HCT116 (cell line): ENCODE measurements around the gene WWP2. TPM values are rescaled to one million over a fixed set of nuclear protein-coding genes. Genes with fewer than 3 reads are reported as not detected.

Source experiments
- ATAC-seq: fragments of 200-7000 bp; cut with Tn5 transposase; 2 replicates; pipeline ENCODE4 v1.9.1; 2020; ENCODE audit warnings: mild to moderate bottlenecking, moderate library complexity
- BruUV-seq: library from RNA; stranded (reverse); fragments of 400-500 nt; replicated peaks from 2 replicates; lab custom pipeline; 2021; lab: Mats Ljungman, UMichigan
- CTCF ChIA-PET: fragments of 300-600 bp; sonication (Branson Sonifier 250); formaldehyde crosslinking; loops from one replicate; lab custom pipeline; 2021; ENCODE audit warnings: antibody characterized with exemption; lab: Charles Lee
- POLR2A ChIA-PET: fragments of 300-600, 350-600 bp; sonication (Branson Sonifier 250); formaldehyde crosslinking; loops from one replicate; lab custom pipeline; 2021; ENCODE audit warnings: antibody characterized with exemption; lab: Charles Lee
- RAD21 ChIA-PET, 2 experiments: fragments of 300-600 bp; sonication (Branson Sonifier 250); formaldehyde crosslinking; loops; one replicate each; lab custom pipeline; 2023; ENCODE audit warnings: low total read pairs in 2 of 2; ENCODE audit not compliant: uncharacterized antibody in 2 of 2, unreplicated experiment in 2 of 2, low non-redundant PET in 1 of 2; lab: Charles Lee
- DNase-seq: peaks from one replicate; pipeline ENCODE4 v3.0.0-alpha.2; 2010; ENCODE audit warnings: low read depth, low spot score
- H2AFZ ChIP-seq: fragments of 200-600 bp; shearing (Covaris generic), sonication (generic); 2 replicates; pipeline ENCODE4 v1.6.1; 2017; ENCODE audit warnings: low read depth, mixed run types, mixed read lengths, antibody characterized with exemption, low read length; ENCODE audit not compliant: poor library complexity, severe bottlenecking
- H3K27ac ChIP-seq: 2 replicates; pipeline ENCODE4 v1.5.1; 2012; ENCODE audit warnings: low read depth, low read length
- H3K27me3 ChIP-seq: fragments of 200-600 bp; sonication (generic); 2 replicates; pipeline ENCODE4 v1.6.1; 2016; ENCODE audit warnings: mixed run types, low read length, mixed read lengths; ENCODE audit not compliant: insufficient read depth
- H3K36me3 ChIP-seq, 2 experiments: fragments of 200-500 bp in 1 of 2; fragments of 200-600 bp in 1 of 2; sonication (Bioruptor generic) in 1 of 2; sonication (generic) in 1 of 2; 2 replicates each; pipeline versions ENCODE4 v1.5.1 to v1.6.1; 2014 to 2016; ENCODE audit warnings: low read length in 2 of 2, inconsistent platforms in 1 of 2, mixed read lengths in 1 of 2, mixed run types in 1 of 2; ENCODE audit not compliant: insufficient read depth in 2 of 2, control insufficient read depth in 1 of 2
- H3K4me1 ChIP-seq, 2 experiments: fragments of 200-600 bp in 1 of 2; sonication (generic) in 1 of 2; 2 replicates each; pipeline versions ENCODE4 v1.5.1 to v1.6.1; 2012 to 2017; ENCODE audit warnings: low read length in 2 of 2, inconsistent platforms in 1 of 2, mild to moderate bottlenecking in 1 of 2, mixed read lengths in 1 of 2, mixed run types in 1 of 2, moderate library complexity in 1 of 2; ENCODE audit not compliant: insufficient read depth in 2 of 2, control insufficient read depth in 1 of 2
- H3K4me2 ChIP-seq: fragments of 200-600 bp; sonication (generic); 2 replicates; pipeline ENCODE4 v1.6.1; 2017; ENCODE audit warnings: mixed run types, low read length, mixed read lengths
- H3K4me3 ChIP-seq, 2 experiments: fragments of 200-600 bp in 1 of 2; sonication (generic) in 1 of 2; replicated peaks in 1 of 2; 2 replicates each; pipeline ENCODE4 v1.5.1; 2011 to 2016; ENCODE audit warnings: low read length in 2 of 2, control low read depth in 1 of 2, low read depth in 1 of 2, mild to moderate bottlenecking in 1 of 2, mixed read lengths in 1 of 2, mixed run types in 1 of 2
- H3K79me2 ChIP-seq: fragments of 200-600 bp; sonication (generic); 2 replicates; pipeline ENCODE4 v1.6.1; 2017; ENCODE audit warnings: mild to moderate bottlenecking, mixed run types, low read length, moderate library complexity, mixed read lengths; ENCODE audit not compliant: insufficient read depth
- H3K9ac ChIP-seq: fragments of 200-600 bp; sonication (generic); 2 replicates; pipeline ENCODE4 v1.6.1; 2016; ENCODE audit warnings: low read length, mixed read lengths
- H3K9me2 ChIP-seq: fragments of 200-600 bp; sonication (generic), shearing (Covaris generic); 2 replicates; pipeline ENCODE4 v1.6.1; 2017; ENCODE audit warnings: mixed run types, mild to moderate bottlenecking, moderate library complexity; ENCODE audit not compliant: insufficient read depth
- H3K9me3 ChIP-seq, 2 experiments: fragments of 200-500 bp in 1 of 2; fragments of 200-600 bp in 1 of 2; sonication (Bioruptor generic) in 1 of 2; sonication (generic) in 1 of 2; 2 replicates each; pipeline ENCODE4 v1.6.1; 2014 to 2017; ENCODE audit warnings: low read length in 2 of 2, mixed read lengths in 2 of 2, inconsistent platforms in 1 of 2, low read depth in 1 of 2, mild to moderate bottlenecking in 1 of 2, mixed run types in 1 of 2, moderate library complexity in 1 of 2; ENCODE audit not compliant: control insufficient read depth in 1 of 2, insufficient read depth in 1 of 2
- H4K20me1 ChIP-seq: fragments of 200-600 bp; sonication (generic), shearing (Covaris generic); 2 replicates; pipeline ENCODE4 v1.6.1; 2017; ENCODE audit warnings: mixed run types, mild to moderate bottlenecking, moderate library complexity; ENCODE audit not compliant: insufficient read depth
- CBX3 ChIP-seq: IDR thresholded peaks from 2 replicates; pipeline ENCODE4 v1.6.1; 2012; ENCODE audit warnings: low read depth
- CEBPB ChIP-seq: IDR thresholded peaks from 2 replicates; pipeline ENCODE4 v1.6.1; 2012; ENCODE audit warnings: low read depth
- EGR1 ChIP-seq: IDR thresholded peaks from 2 replicates; pipeline ENCODE4 v1.6.1; 2012; ENCODE audit warnings: low read depth
- ELF1 ChIP-seq: IDR thresholded peaks from 2 replicates; pipeline ENCODE4 v1.6.1; 2012; ENCODE audit warnings: low read depth, borderline replicate concordance
- EZH2 ChIP-seq: fragments of 200-600 bp; sonication (generic); IDR thresholded peaks from 2 replicates; pipeline ENCODE4 v1.6.1; 2017; ENCODE audit warnings: antibody characterized with exemption, mixed run types
- EZH2phosphoT487 ChIP-seq: fragments of 200-600 bp; IDR thresholded peaks from 2 replicates; pipeline ENCODE4 v1.6.1; 2018; ENCODE audit warnings: antibody characterized with exemption, borderline replicate concordance
- FOSL1 ChIP-seq: IDR thresholded peaks from 2 replicates; pipeline ENCODE4 v1.6.1; 2012; ENCODE audit warnings: low read depth
- JUND ChIP-seq: IDR thresholded peaks from 2 replicates; pipeline ENCODE4 v1.6.1; 2012
- MAX ChIP-seq: IDR thresholded peaks from 2 replicates; pipeline ENCODE4 v1.6.1; 2012
- POLR2A ChIP-seq: IDR thresholded peaks from 2 replicates; pipeline ENCODE4 v1.7.0; 2011; ENCODE audit warnings: borderline replicate concordance; ENCODE audit not compliant: insufficient read depth, insufficient read length; ENCODE audit errors: extremely low read depth
- POLR2AphosphoS5 ChIP-seq: IDR thresholded peaks from 2 replicates; pipeline ENCODE4 v1.6.1; 2011; ENCODE audit warnings: mild to moderate bottlenecking, low read depth, low read length, moderate library complexity
- RAD21 ChIP-seq: IDR thresholded peaks from 2 replicates; pipeline ENCODE4 v1.6.1; 2012; ENCODE audit warnings: low read depth, mild to moderate bottlenecking
- SIN3A ChIP-seq: IDR thresholded peaks from 2 replicates; pipeline ENCODE4 v1.6.1; 2012; ENCODE audit warnings: low read depth
- SP1 ChIP-seq: IDR thresholded peaks from 2 replicates; pipeline ENCODE4 v1.6.1; 2012; ENCODE audit warnings: low read depth
- SRF ChIP-seq: IDR thresholded peaks from 2 replicates; pipeline ENCODE4 v1.6.1; 2012; ENCODE audit warnings: low read depth
- TCF7L2 ChIP-seq: IDR thresholded peaks from 2 replicates; pipeline ENCODE4 v1.7.0; 2011; ENCODE audit warnings: borderline replicate concordance, inconsistent platforms; ENCODE audit not compliant: insufficient read depth, insufficient read length; ENCODE audit errors: extremely low read depth
- YY1 ChIP-seq: IDR thresholded peaks from 2 replicates; pipeline ENCODE4 v1.6.1; 2011; ENCODE audit warnings: low read length, low read depth, moderate library complexity, mild to moderate bottlenecking; ENCODE audit not compliant: insufficient replicate concordance; ENCODE audit errors: extremely low read depth
- ZFX ChIP-seq: fragments of 450-650 bp; IDR thresholded peaks from 2 replicates; pipeline ENCODE4 v1.6.1; 2017
- ZNF274 ChIP-seq: fragments of 200-500 bp; sonication (Bioruptor generic); IDR thresholded peaks from 2 replicates; pipeline ENCODE4 v1.6.1; 2014; ENCODE audit warnings: mild to moderate bottlenecking, low read depth, low read length, inconsistent platforms
- intact Hi-C: fragments of 100-400 bp; cut with micrococcal nuclease; formaldehyde crosslinking; loops from 2 replicates; pipeline ENCODE4 v1.10.0; 2022
- total RNA-seq: library from RNA; stranded (reverse); gene quantifications from one replicate; pipeline ENCODE4 v1.2.1, GENCODE V29; 2021; ENCODE audit not compliant: unreplicated experiment
- TF ChIP-seq, protein P1 (sequence below): IDR thresholded peaks from 2 replicates; pipeline ENCODE4 v1.6.1; 2012; ENCODE audit warnings: low read depth
- TF ChIP-seq, protein P2 (sequence below): IDR thresholded peaks from 2 replicates; pipeline ENCODE4 v1.6.1; 2012

Gene WWP2
- total RNA-seq, 1 experiment from 2014 or later = 44.2 TPM

DNA sequence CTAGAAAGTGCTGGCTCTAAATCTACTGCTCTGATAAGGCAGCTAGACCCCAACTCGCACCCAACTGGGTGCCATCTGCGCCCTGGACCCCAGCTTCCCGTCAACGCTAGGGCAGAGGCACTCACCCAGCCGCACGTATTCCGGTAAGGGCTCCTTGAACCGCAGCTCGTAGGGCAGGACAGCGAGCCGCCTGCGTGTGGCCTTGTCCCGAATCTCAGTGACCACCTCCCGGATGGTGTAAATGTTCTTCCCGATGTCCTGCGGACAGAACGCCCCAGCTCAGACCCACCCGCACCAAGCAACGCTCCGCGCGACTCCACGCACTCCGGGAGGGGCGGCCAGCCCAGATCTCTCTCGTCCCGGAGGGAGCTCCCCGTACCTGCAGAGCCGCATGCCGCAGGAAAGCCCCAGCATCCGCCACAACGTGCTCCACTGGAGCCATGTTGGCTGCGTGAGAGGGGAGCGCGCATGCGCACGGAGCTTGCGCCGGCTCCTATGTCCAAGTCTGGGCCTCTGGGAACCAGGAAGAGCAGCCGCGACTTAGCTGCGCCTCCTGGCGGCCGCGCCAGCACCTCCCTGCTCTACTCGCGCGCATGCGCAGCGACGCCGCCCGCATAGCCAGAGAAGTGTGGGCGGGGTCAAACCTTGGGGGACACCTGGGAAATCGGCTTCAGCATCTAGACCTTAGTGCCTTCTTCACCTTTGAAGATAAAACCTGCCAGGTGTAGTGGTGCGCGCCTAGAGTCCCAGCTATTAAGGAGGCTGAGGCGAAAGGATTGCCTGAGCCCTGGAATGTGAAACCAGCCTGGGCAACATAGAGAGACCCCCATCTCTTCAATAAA, 7.4 kb upstream of the WWP2 start, which contains the start of gene NOB1:
NOB1 (minus strand) TSS at position 458 of the 842 bp plus-strand sequence; CDS start at position 442, 16 bp downstream.
- Histone ChIP-seq H3K9me2 (no peaks in the 10 kb centered on the region), H3K4me1 (peaks cover 7 to 14% of the 10 kb centered on the region in 2 experiments), H3K27ac (peak within 1 kb of the TSS; percentile 76), H2AFZ (no peak within 1 kb of the TSS), H4K20me1 (no peaks in the 10 kb centered on the region), H3K4me3 (peak within 1 kb of the TSS; percentile 91 to 92), H3K9ac (peak within 1 kb of the TSS; percentile 96), H3K27me3 (no peaks in the 10 kb centered on the region), H3K9me3 (no peaks in the 10 kb centered on the region), H3K36me3 (peaks cover 22 to 30% of the 10 kb centered on the region in 2 experiments), H3K4me2 (peak within 1 kb of the TSS; percentile 76), H3K79me2 (peaks cover 50% of the 10 kb centered on the region)
- ChIA-PET POLR2A (interaction anchor here (0.9 to 1.8 kb wide), 4 partner anchors 9 to 30 kb away, joined by 4 to 13 read pairs (median 6); partner anchors contain the start of gene NQO1), CTCF (interaction anchor here (1.0 to 2.6 kb wide), 9 partner anchors 14 to 357 kb away, joined by 3 to 22 read pairs (median 5); partner anchors contain the start of gene NQO1), RAD21 (interaction anchor here in 1 of 2 experiments (1.3 kb wide), 1 partner anchor 359 kb away, joined by 3 read pairs; no protein-coding TSS in a partner anchor)
- peak; percentile 96 for ATAC-seq
- peak; percentile 93 for DNase-seq
- TSS peak; percentile 66 for BruUV-seq
- intact Hi-C loops = loop anchor here (1.0 to 2.0 kb wide), 3 partner anchors 28 to 356 kb away; partner anchors contain the start of gene NQO1
- TF ChIP-seq SIN3A = peak; percentile 81; the same call in 1 of the 2 replicates
- no peak for TF ChIP-seq FOSL1
- no peak for TF ChIP-seq CEBPB
- TF ChIP-seq ZNF274 = no peak
- TF ChIP-seq EZH2 = no peak
- peak; percentile 96 for TF ChIP-seq YY1
- no peak for TF ChIP-seq SRF
- TF ChIP-seq TCF7L2 = peak; percentile 22
- TF ChIP-seq, protein P1, sequence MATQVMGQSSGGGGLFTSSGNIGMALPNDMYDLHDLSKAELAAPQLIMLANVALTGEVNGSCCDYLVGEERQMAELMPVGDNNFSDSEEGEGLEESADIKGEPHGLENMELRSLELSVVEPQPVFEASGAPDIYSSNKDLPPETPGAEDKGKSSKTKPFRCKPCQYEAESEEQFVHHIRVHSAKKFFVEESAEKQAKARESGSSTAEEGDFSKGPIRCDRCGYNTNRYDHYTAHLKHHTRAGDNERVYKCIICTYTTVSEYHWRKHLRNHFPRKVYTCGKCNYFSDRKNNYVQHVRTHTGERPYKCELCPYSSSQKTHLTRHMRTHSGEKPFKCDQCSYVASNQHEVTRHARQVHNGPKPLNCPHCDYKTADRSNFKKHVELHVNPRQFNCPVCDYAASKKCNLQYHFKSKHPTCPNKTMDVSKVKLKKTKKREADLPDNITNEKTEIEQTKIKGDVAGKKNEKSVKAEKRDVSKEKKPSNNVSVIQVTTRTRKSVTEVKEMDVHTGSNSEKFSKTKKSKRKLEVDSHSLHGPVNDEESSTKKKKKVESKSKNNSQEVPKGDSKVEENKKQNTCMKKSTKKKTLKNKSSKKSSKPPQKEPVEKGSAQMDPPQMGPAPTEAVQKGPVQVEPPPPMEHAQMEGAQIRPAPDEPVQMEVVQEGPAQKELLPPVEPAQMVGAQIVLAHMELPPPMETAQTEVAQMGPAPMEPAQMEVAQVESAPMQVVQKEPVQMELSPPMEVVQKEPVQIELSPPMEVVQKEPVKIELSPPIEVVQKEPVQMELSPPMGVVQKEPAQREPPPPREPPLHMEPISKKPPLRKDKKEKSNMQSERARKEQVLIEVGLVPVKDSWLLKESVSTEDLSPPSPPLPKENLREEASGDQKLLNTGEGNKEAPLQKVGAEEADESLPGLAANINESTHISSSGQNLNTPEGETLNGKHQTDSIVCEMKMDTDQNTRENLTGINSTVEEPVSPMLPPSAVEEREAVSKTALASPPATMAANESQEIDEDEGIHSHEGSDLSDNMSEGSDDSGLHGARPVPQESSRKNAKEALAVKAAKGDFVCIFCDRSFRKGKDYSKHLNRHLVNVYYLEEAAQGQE = no peak
- no peak for TF ChIP-seq EZH2phosphoT487
- TF ChIP-seq, protein P2, sequence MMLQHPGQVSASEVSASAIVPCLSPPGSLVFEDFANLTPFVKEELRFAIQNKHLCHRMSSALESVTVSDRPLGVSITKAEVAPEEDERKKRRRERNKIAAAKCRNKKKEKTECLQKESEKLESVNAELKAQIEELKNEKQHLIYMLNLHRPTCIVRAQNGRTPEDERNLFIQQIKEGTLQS = no peak
- no peak; the same call in 1 of the 2 replicates for TF ChIP-seq SP1
- TF ChIP-seq POLR2AphosphoS5 = peak; percentile 97
- no peak for TF ChIP-seq JUND
- TF ChIP-seq MAX = peak; percentile 97
- TF ChIP-seq ELF1 = peak; percentile 81; the same call in 1 of the 2 replicates
- TF ChIP-seq ZFX = peak; percentile 53; the same call in 1 of the 2 replicates
- peak; percentile 98 for TF ChIP-seq RAD21
- TF ChIP-seq CBX3 = no peak
- TF ChIP-seq POLR2A = peak; percentile 76
- TF ChIP-seq EGR1 = peak; percentile 71
